SU-DHL-6 (cell line): ENCODE data around the gene CDC25B.

ENCODE experiments used
- H2AFZ ChIP-seq: fragments of 200-600 bp; sonication (generic); 2 replicates; pipeline ENCODE4 v1.6.1; 2014; ENCODE audit warnings: low read depth, mild to moderate bottlenecking, moderate library complexity, mixed read lengths, antibody characterized with exemption, low read length; ENCODE audit not compliant: severe bottlenecking
- H3F3A ChIP-seq: fragments of 200-600 bp; shearing (Covaris generic); 2 replicates; pipeline ENCODE4 v1.6.0; 2016; ENCODE audit warnings: antibody characterized with exemption, mild to moderate bottlenecking; ENCODE audit not compliant: insufficient read depth
- H3K27ac ChIP-seq: fragments of 200-600 bp; sonication (generic); 2 replicates; pipeline ENCODE4 v1.5.1; 2016; ENCODE audit warnings: low read depth, mild to moderate bottlenecking, low read length, moderate library complexity, mixed read lengths
- H3K27me3 ChIP-seq: fragments of 200-600 bp; sonication (generic), shearing (Covaris generic); 2 replicates; pipeline ENCODE4 v1.6.0; 2014; ENCODE audit warnings: mild to moderate bottlenecking, low read length
- H3K36me3 ChIP-seq: fragments of 200-600 bp; sonication (generic); 2 replicates; pipeline ENCODE4 v1.6.1; 2014; ENCODE audit warnings: mild to moderate bottlenecking, low read length, mixed read lengths
- H3K4me2 ChIP-seq: fragments of 300-600, 200-600 bp; shearing (Covaris generic), sonication (generic); 2 replicates; pipeline ENCODE4 v1.6.0; 2014; ENCODE audit warnings: low read length, low read depth, mild to moderate bottlenecking; ENCODE audit not compliant: poor library complexity, severe bottlenecking
- H3K4me3 ChIP-seq: fragments of 200-600 bp; sonication (generic); 2 replicates; pipeline ENCODE4 v1.5.1; 2014; ENCODE audit warnings: antibody characterized with exemption, low read length, mild to moderate bottlenecking, mixed read lengths; ENCODE audit not compliant: insufficient read depth, poor library complexity, severe bottlenecking
- H3K79me2 ChIP-seq: fragments of 200-600 bp; sonication (generic); 2 replicates; pipeline ENCODE4 v1.6.1; 2014; ENCODE audit warnings: mild to moderate bottlenecking, low read length, moderate library complexity; ENCODE audit not compliant: insufficient read depth
- H3K9ac ChIP-seq: fragments of 200-600 bp; sonication (generic); 2 replicates; pipeline ENCODE4 v1.7.0; 2014; ENCODE audit warnings: mild to moderate bottlenecking, low read length
- H3K9me2 ChIP-seq: fragments of 200-600 bp; sonication (generic); replicated peaks from 2 replicates; pipeline ENCODE4 v1.6.1; 2014; ENCODE audit warnings: low read length; ENCODE audit not compliant: insufficient read depth
- H3K9me3 ChIP-seq: fragments of 200-600 bp; sonication (generic); 2 replicates; pipeline ENCODE4 v1.6.1; 2014; ENCODE audit warnings: low read length, mixed read lengths; ENCODE audit not compliant: insufficient read depth
- H4K20me1 ChIP-seq: fragments of 200-600 bp; sonication (generic); 2 replicates; pipeline ENCODE4 v1.6.1; 2014; ENCODE audit warnings: low read depth, mild to moderate bottlenecking, antibody characterized with exemption, low read length, moderate library complexity, mixed read lengths
- CTCF ChIP-seq: fragments of 200-600 bp; sonication (generic); IDR thresholded peaks from one replicate; pipeline ENCODE4 v1.5.1; 2017; ENCODE audit warnings: antibody characterized with exemption, mild to moderate bottlenecking, low read length, moderate library complexity; ENCODE audit not compliant: insufficient read depth, poor library complexity, severe bottlenecking
- EZH2phosphoT487 ChIP-seq: fragments of 200-600 bp; sonication (generic), shearing (Covaris generic); conservative IDR thresholded peaks from 2 replicates; pipeline ENCODE4 v1.6.1; 2018; ENCODE audit warnings: mild to moderate bottlenecking, antibody characterized with exemption, low read length, moderate library complexity, mixed read lengths

Gene CDC25B

GRCh38 chr20:3768342-3769130, 27.6 kb upstream of the CDC25B start:
- H3K27ac ChIP-seq: peak overlapping the region; percentile 30

GRCh38 chr20:3771552-3772058, 24.5 kb upstream of the CDC25B start:
- Histone ChIP-seq H3K27me3 (no peaks in the 10 kb centered on the region), H3K79me2 (peaks cover 9% of the 10 kb centered on the region), H3F3A (peaks cover 7% of the 10 kb centered on the region; the same call in 1 of the 2 replicates), H3K9ac (no peak overlapping the region), H3K4me3 (no peak overlapping the region), H3K9me2 (no peaks in the 10 kb centered on the region), H3K27ac (no peak overlapping the region), H2AFZ (no peak overlapping the region), H3K4me2 (no peak overlapping the region), H4K20me1 (no peaks in the 10 kb centered on the region), H3K36me3 (no peaks in the 10 kb centered on the region), H3K9me3 (no peaks in the 10 kb centered on the region)
- no peak for TF ChIP-seq CTCF
- no peak for TF ChIP-seq EZH2phosphoT487

More at GRCh38 chr20:3768342-3769130, 27.6 kb upstream of the CDC25B start:
- Histone ChIP-seq H3K4me3 (peak overlapping the region; percentile 56), H3F3A (peaks cover 7% of the 10 kb centered on the region; the same call in 1 of the 2 replicates), H3K79me2 (peaks cover 30% of the 10 kb centered on the region), H4K20me1 (no peaks in the 10 kb centered on the region), H3K9ac (peak overlapping the region; percentile 92), H3K9me2 (no peaks in the 10 kb centered on the region), H3K9me3 (no peaks in the 10 kb centered on the region), H3K4me2 (peak overlapping the region; percentile 58), H3K36me3 (no peaks in the 10 kb centered on the region), H3K27me3 (no peaks in the 10 kb centered on the region), H2AFZ (peak overlapping the region; percentile 38)
- TF ChIP-seq EZH2phosphoT487 (no peak), CTCF (peak; percentile 35)

GRCh38 chr20:3775457-3776108, 20.5 kb upstream of the CDC25B start:
- no peaks in the 10 kb centered on the region for H3K9me2 ChIP-seq
- H3K9ac ChIP-seq: no peak overlapping the region
- no peaks in the 10 kb centered on the region for H3K36me3 ChIP-seq
- no peak overlapping the region for H3K4me2 ChIP-seq
- H3F3A ChIP-seq: no peaks in the 10 kb centered on the region
- H3K4me3 ChIP-seq: no peak overlapping the region
- H2AFZ ChIP-seq: no peak overlapping the region
- no peaks in the 10 kb centered on the region for H3K27me3 ChIP-seq
- H4K20me1 ChIP-seq: no peaks in the 10 kb centered on the region
- no peaks in the 10 kb centered on the region for H3K9me3 ChIP-seq
- no peaks in the 10 kb centered on the region for H3K79me2 ChIP-seq
- no peak overlapping the region for H3K27ac ChIP-seq
- TF ChIP-seq EZH2phosphoT487 (no peak), CTCF (no peak)
